SJCRH30 (cell line): ENCODE results near the gene KPNB1. TPM values are rescaled to one million over a fixed set of nuclear protein-coding genes. Genes with fewer than 3 reads are reported as not detected.
A peak's percentile ranks its signal among the peaks of the same experiment; 100 is the strongest.
"Not testable (repeated sequence)": the region's sequence is repeated elsewhere in the genome, so short reads cannot be mapped to it uniquely, and the experiment has no call there.

Experiments
- DNase-seq, 2 experiments: peaks; one replicate each; pipeline ENCODE4 v3.0.0-alpha.2; 2015 to 2020
- H3K27ac ChIP-seq: fragments of 250-450 bp; sonication (Bioruptor Pico); 2 replicates; pipeline ENCODE4 v1.5.1; 2020; ENCODE audit warnings: mild to moderate bottlenecking, moderate library complexity
- H3K27me3 ChIP-seq: fragments of 250-450 bp; sonication (Bioruptor Pico); 2 replicates; pipeline ENCODE4 v1.5.1; 2020; ENCODE audit warnings: mild to moderate bottlenecking, moderate library complexity
- H3K36me3 ChIP-seq: fragments of 250-450 bp; sonication (Bioruptor Pico); 2 replicates; pipeline ENCODE4 v1.5.1; 2020; ENCODE audit warnings: mild to moderate bottlenecking, moderate library complexity
- H3K4me1 ChIP-seq: fragments of 250-450 bp; sonication (Bioruptor Pico); 2 replicates; pipeline ENCODE4 v1.5.1; 2020; ENCODE audit warnings: mild to moderate bottlenecking, moderate library complexity
- H3K4me3 ChIP-seq: fragments of 250-450 bp; sonication (Bioruptor Pico); 2 replicates; pipeline ENCODE4 v1.5.1; 2020; ENCODE audit warnings: mild to moderate bottlenecking, moderate library complexity
- H3K9me3 ChIP-seq: fragments of 250-450 bp; sonication (Bioruptor Pico); replicated peaks from 2 replicates; pipeline ENCODE4 v1.5.1; 2020; ENCODE audit warnings: mild to moderate bottlenecking, moderate library complexity
- total RNA-seq: library from RNA; depleted of rRNA; stranded (reverse); fragments of >200 nt; shearing (Covaris generic); gene quantifications from 2 replicates; pipeline ENCODE4 v1.2.3, GENCODE V29; 2014

Gene KPNB1
- total RNA-seq, 1 experiment from 2014 or later = 537 TPM

DNA sequence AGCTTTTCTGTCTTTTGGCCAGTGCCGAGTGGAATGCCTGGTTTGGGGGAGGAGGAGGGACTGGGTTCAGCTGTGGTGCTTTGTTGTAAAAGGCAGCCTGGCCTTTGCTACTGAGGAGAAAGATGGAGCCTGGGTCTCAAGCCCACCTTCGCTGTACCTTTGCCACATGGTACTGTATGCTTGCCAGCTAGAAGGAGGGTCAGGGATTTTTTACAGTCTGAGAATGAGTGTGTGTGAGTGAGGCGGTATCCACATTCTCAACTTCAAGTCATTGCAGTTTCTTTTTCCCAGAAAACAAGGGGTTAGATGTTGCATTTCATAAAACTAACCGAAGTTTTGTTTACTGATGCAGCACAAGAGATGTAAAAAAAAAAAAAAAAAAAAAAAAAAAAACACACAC lies 33.0 kb downstream of the KPNB1 start:
- H3K36me3 ChIP-seq = peaks cover 80% of the 10 kb centered on the region
- H3K27me3 ChIP-seq, H3K4me3 ChIP-seq, H3K27ac ChIP-seq, H3K4me1 ChIP-seq, DNase-seq, H3K9me3 ChIP-seq: not testable (repeated sequence)

DNA sequence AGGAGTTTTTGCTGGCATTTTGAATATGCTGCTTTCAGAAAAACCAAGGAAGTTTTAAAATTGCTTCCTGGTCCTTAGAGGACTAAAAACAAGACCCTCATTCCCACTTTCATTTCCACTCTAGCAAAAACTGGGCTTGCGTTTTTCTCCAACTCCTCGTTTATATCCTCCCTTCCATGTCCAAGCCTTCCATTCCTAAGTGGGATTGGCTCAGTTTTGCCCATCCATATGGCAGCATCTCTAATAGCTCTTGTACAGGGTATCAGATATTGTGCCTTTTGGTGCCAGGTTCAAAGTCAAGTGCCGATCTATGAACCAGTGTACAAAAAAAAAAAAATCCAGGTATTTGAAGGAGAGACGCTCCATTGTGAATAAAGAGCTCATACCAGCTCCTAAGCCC lies 34.3 kb downstream of the KPNB1 start:
- peaks cover 67% of the 10 kb centered on the region for H3K36me3 ChIP-seq
- no peak for DNase-seq
- no peaks in the 10 kb centered on the region for H3K9me3 ChIP-seq
- H3K27me3 ChIP-seq = no peaks in the 10 kb centered on the region
- H3K27ac ChIP-seq = no peak overlapping the region
- no peak overlapping the region for H3K4me3 ChIP-seq
- no peaks in the 10 kb centered on the region for H3K4me1 ChIP-seq

DNA sequence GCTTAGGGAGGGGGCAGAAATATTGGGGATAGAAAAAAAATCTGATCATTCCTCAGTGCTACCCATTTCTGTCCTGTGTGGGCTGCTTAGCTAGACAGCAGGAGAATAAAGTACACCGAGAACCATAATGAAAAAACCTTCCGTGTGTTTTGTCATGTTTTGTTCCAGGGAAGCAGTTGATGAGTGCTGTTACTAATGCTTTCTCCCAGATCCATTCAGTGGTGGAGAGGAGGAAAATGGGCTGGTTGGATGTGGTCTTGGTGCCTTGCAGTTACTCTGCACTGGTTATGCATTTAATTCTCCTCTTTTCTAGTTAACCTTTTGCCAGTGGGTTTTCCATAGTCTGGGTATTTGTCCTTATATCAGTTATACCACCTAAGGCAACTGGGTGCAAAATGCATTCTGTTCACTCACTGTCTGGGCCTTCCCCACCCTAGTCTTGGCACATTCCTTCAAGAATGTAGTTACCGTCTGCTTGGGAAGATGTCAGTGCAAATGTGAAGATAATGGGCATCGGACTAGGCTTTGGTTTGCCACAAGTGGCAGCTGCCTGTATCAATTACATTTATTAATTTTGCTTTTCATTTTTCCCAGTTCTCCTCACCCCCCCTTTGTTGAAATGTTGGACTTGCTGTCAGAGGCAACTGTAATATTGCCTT lies 34.9 kb downstream of the KPNB1 start:
- no peaks in the 10 kb centered on the region for H3K4me1 ChIP-seq
- DNase-seq = no peak
- H3K27ac ChIP-seq = no peak overlapping the region
- H3K36me3 ChIP-seq = peaks cover 60% of the 10 kb centered on the region
- no peak overlapping the region for H3K4me3 ChIP-seq
- H3K27me3 ChIP-seq = no peaks in the 10 kb centered on the region
- H3K9me3 ChIP-seq = no peaks in the 10 kb centered on the region

DNA sequence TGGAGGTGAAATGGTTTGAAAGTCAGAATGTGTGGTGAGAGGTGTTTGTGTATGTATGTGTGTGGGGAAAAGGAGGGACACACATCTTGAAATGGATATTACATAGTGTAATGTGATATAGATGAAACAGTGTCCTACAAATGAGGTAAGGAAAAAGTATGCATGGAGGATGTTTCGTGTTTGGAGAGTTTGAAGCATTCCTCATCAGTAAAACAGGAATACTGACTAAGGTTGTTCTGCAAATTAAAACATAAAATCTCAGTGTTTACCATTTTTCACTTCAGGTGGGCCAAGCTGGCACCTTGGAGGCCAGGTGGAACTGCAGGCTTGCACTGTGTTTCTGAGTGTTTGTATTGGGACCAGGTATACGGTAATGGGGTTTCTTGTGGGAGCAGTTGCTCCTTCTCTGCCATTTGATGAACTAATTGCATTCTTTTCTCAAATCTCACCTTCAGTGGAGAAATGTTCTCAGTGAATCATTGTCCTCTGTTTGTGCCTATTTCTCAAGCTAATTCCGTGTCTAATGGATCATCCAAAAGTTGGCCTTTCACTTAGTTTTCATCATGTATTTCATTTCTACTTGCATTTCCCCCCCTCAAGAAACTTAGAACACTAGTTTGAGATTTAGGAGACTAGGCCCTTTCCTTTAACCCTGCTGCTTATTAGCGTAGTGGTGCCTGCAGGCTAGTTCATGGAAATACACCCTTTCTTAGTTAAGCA lies 36.0 kb downstream of the KPNB1 start:
- no peak for DNase-seq
- no peaks in the 10 kb centered on the region for H3K4me1 ChIP-seq
- H3K36me3 ChIP-seq = peaks cover 50% of the 10 kb centered on the region
- H3K27ac ChIP-seq = no peak overlapping the region
- H3K4me3 ChIP-seq = no peak overlapping the region
- no peaks in the 10 kb centered on the region for H3K9me3 ChIP-seq
- H3K27me3 ChIP-seq = no peaks in the 10 kb centered on the region

DNA sequence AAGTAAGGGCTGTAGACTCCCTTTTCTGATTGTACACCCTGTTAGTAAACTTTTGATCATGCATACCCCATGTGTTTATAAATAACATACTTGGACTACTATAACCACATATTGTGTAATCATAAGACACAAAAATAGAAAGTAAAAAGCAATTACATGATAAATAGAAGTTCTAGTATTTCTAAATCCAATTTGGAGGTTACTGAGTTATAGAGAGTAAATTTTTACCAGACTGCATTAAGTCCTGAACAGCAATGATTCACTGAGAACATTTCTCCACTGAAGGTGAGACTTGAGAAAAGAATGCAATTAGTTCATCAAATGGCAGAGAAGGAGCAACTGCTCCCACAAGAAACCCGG lies 36.5 kb downstream of the KPNB1 start:
- Histone ChIP-seq H3K27me3 (no peaks in the 10 kb centered on the region), H3K4me1 (no peaks in the 10 kb centered on the region), H3K9me3 (no peaks in the 10 kb centered on the region), H3K36me3 (peaks cover 46% of the 10 kb centered on the region), H3K27ac (no peak overlapping the region), H3K4me3 (no peak overlapping the region)
- DNase-seq = no peak

DNA sequence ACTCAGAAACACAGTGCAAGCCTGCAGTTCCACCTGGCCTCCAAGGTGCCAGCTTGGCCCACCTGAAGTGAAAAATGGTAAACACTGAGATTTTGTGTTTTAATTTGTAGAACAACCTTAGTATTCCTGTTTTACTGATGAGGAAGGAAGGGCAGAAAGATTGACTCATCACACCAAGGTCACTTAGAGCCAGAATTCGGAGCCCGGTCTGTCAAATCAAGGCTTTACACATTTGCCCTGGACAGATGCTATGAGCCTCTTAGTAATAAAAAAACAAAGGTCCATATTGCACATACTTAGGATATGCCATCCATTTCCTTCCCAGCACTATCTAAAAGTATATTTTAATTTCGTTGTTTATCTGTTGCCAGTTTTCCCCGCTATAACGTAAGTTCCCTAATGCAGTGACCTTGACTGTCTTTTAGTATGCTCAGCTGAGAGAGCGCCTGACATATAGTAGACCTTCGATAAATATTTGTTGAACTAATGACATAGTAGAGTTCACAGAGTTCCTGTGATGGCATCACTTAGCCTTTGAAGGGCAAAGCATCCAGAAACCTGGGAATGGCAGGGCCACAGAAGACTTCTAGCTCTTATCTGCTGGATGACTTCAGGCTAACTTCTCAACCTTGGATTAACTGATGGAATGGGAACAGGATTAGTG lies 37.1 kb downstream of the KPNB1 start:
- DNase-seq = no peak
- Histone ChIP-seq H3K36me3 (peaks cover 40% of the 10 kb centered on the region), H3K27ac (no peak overlapping the region), H3K27me3 (no peaks in the 10 kb centered on the region), H3K4me1 (no peaks in the 10 kb centered on the region), H3K9me3 (no peaks in the 10 kb centered on the region), H3K4me3 (no peak overlapping the region)

DNA sequence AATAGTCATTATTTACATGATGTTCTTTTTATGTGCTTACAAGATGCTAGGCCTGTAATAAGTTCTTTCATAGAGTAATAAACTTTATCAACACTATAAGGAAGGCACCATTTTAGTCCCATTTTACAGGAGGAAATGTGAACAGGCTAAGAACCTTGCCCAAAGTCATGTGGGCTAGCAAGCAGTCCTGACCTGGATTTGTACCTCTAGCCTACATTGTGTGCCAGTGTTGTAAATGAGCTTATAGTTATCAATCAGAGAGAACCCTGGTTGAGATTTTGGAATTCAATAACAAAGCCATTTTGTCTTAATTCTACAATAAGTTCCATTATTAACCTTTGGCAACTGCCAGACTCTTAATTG lies 37.6 kb downstream of the KPNB1 start:
- H3K27ac ChIP-seq = no peak overlapping the region
- H3K36me3 ChIP-seq = peaks cover 35% of the 10 kb centered on the region
- no peaks in the 10 kb centered on the region for H3K27me3 ChIP-seq
- DNase-seq = no peak
- peaks cover 5% of the 10 kb centered on the region for H3K4me1 ChIP-seq
- H3K4me3 ChIP-seq = no peak overlapping the region
- no peaks in the 10 kb centered on the region for H3K9me3 ChIP-seq

DNA sequence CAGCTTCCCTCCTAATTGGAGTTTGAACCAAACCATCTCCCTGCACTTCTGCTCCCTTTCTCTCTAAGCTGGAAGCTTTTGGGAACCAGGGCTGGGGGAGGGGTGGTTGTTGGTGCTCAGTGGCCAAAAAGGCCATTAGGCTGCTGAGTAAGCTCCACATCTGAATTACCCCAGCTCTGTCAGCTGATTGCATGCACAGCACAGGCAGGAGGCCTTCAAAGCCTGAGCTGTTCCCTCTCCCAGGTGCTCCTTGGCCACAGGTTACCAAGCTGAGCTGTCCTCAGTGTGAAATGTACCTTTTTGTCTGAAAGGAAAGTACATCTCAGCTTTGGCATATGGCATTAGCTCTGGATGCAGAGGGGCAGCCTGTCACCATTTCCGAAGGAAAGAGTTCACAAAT lies 38.0 kb downstream of the KPNB1 start:
- no peaks in the 10 kb centered on the region for H3K27me3 ChIP-seq
- H3K36me3 ChIP-seq = peaks cover 31% of the 10 kb centered on the region
- H3K9me3 ChIP-seq = no peaks in the 10 kb centered on the region
- no peak overlapping the region for H3K27ac ChIP-seq
- no peak for DNase-seq
- H3K4me3 ChIP-seq = no peak overlapping the region
- H3K4me1 ChIP-seq = peaks cover 10% of the 10 kb centered on the region

DNA sequence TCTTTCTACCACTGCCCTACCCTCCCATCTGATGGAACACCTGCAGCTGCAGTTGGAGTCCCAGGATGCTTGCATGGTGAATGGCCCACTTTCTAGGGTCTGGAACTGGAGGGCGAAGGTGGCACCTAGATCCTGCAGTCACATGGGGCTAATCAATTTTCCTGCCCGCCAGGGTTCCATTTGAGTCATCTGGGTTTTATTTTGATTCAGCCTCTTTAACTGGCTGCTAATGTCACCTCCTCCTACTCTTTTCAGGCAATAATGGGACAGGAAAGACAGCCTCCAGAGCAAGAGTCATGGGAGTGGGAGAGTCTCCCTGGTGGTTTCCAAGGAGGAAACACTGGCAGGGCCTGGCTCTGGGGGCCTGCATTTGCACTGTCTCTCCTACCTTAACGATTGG lies 40.4 kb downstream of the KPNB1 start:
- H3K9me3 ChIP-seq = no peaks in the 10 kb centered on the region
- H3K27ac ChIP-seq = no peak overlapping the region
- no peak overlapping the region for H3K4me3 ChIP-seq
- peaks cover 16% of the 10 kb centered on the region for H3K4me1 ChIP-seq
- H3K27me3 ChIP-seq = no peaks in the 10 kb centered on the region
- DNase-seq = no peak
- peaks cover 14% of the 10 kb centered on the region for H3K36me3 ChIP-seq

DNA sequence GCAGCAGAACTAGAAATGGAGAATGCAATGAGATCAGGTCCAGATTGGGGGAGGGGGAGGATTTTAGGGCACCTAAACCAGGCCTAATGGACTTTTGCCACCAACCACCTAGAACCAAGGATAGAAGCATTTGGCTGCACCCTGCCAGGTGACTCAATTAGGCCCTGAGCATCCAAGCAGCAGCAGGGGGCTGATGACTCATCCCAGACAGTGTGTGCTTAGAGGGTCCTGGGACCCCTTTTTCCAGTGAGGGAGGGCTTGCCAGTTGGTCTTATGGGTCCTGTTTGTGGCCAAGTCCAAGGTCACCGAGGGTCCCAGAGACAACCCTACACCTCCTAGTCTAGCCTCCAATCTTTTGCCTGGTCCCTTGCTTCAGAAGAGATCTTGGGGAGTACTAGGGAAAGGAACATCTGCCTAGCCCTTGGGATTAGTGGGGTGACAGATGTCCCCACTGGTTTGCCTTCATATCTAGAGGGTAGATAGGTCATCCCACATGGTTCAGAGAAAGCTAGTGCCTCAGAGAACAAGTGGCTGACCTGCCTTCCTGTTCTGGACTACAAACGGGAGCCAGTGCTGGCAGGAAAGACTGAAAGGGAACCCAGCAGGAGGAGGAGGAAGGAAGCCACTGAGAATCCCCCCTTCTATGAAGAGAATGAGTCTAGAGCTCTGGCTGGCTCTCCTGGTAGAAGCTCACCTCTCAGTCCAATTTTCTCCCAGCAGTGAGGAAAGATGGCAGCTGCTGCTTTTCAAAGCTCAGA lies 42.6 kb downstream of the KPNB1 start:
- Histone ChIP-seq H3K27me3 (no peaks in the 10 kb centered on the region), H3K4me3 (no peak overlapping the region), H3K4me1 (peaks cover 18% of the 10 kb centered on the region), H3K36me3 (no peaks in the 10 kb centered on the region; the same call in 1 of the 2 replicates), H3K27ac (no peak overlapping the region), H3K9me3 (no peaks in the 10 kb centered on the region)
- DNase-seq = no peak

DNA sequence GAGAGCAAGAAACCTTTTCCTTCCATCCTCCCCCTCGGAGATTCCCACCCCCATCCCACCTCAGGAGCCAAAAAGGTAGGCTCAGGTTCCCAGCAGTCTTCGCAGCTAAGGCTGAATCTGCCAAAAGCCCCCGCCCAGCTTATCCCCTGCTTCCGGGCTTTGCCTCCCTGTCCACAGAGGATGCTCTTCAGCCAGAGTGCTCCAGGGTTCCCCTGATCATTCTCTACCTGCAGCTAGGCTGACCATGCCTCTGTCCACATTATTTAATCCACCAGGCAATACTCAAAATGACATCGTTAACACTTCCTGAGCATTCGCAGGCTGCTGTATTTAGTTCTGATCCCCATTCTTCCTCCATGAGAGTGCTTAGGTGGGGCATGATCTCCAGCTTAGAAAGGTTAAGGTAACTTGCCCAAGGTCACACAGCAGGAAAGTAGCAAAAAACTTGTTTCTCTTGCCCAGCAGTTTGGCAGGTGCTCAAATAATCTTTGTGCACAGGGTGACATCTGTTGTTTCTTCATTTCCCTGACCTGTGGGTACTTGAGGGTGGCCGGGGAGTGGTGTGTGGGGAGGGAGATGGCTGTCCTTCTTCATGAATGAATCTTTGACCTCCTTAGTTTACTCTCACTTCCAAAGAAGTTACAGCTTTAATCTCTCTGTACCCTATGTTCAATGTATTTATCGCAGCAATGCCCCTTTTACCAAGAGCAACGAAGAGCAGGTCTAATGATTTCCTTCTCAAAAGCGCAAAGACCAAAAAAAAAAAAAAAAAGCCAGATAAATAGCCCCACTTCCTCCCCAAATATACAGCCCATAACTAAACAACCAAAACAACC lies 43.4 kb downstream of the KPNB1 start:
- H3K27ac ChIP-seq = peak overlapping the region; percentile 12; the same call in 1 of the 2 replicates
- peak in 1 of 2 experiments; percentile 50 for DNase-seq

DNA sequence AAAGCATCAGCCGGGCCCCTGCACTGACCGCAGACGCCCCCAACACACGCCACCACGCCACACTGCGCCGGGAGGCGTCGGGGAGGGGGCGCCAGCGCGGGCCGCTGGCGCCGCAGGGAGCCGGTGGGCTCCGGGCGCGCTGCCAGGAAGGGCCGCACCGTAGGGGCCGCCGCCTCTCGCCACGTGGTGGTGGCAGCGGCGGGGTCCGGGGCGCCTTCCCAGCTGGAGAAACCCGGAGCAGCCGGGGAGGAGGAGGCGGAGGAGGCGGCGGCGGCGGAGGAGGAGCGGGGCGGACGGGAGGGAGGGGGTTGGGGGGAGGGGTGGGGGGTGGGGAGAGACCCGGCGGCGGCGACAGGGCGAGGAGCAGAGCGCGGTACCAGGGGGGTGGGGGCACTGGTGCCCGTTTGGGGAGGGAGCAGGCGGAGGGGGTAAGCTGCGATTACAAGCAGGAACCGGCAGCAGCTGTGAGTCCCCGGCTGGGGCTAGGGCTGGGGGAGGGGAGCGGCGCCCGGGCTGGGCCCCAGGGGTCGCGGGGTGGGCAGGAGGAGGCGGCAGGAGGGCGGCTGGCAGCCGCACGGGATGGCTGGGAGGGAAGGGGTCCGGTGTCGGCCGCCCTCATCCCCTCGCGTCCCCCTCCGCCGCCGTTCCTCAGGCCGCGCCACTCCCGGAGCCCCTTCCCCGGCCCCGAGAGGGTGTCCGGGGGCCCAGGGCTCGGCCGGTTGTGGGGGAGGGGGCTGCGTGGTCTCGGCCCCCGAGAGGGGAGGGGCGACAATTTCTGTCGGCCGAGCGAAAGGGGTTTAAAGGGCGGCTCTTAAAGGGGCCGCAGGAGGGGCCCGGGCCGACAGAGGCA lies 44.2 kb downstream of the KPNB1 start, which contains the start of gene TBKBP1:
Gene TBKBP1, plus strand, starts transcription at position 431 of the 850 bp plus-strand sequence. CDS start 1,952 bp downstream, outside the sequence.
- peaks cover 27% of the 10 kb centered on the region for H3K4me1 ChIP-seq
- no peaks in the 10 kb centered on the region for H3K36me3 ChIP-seq
- no peaks in the 10 kb centered on the region for H3K27me3 ChIP-seq
- peak within 1 kb of the TSS; percentile 98 for H3K4me3 ChIP-seq
- H3K27ac ChIP-seq = peak within 1 kb of the TSS; percentile 75
- DNase-seq = peak; percentile 77 to 81
- no peaks in the 10 kb centered on the region for H3K9me3 ChIP-seq

More for the DNA sequence above, 43.4 kb downstream of the KPNB1 start:
- Histone ChIP-seq H3K36me3 (no peaks in the 10 kb centered on the region; the same call in 1 of the 2 replicates), H3K9me3 (no peaks in the 10 kb centered on the region), H3K4me1 (peaks cover 21% of the 10 kb centered on the region), H3K4me3 (peak overlapping the region; percentile 98), H3K27me3 (no peaks in the 10 kb centered on the region)
